Thyroid gland (tissue), 4 donors: ENCODE results near the gene IRF2.

Experiments
- CTCF ChIP-seq, 6 experiments: fragments of 200-600 bp in 3 of 6; fragments of 450-650 bp in 3 of 6; sonication (generic) in 3 of 6; IDR thresholded peaks; one replicate each; pipeline ENCODE4 v1.5.1; 2016 to 2019; ENCODE audit warnings: antibody characterized with exemption in 6 of 6, mild to moderate bottlenecking in 2 of 6, inconsistent platforms in 1 of 6, moderate library complexity in 1 of 6
- POLR2A ChIP-seq, 2 donors: fragments of 450-650 bp; IDR thresholded peaks; one replicate each; pipeline ENCODE4 v1.6.1; 2017; ENCODE audit warnings: antibody characterized with exemption in 2 of 2, mild to moderate bottlenecking in 2 of 2, moderate library complexity in 1 of 2

- no peak for TF ChIP-seq CTCF (IDR thresholded peaks at IDR 0.05)
- no peak for TF ChIP-seq POLR2A (IDR thresholded peaks at IDR 0.05)
Observed at GRCh38 chr4:184350213-184350817, 124.0 kb downstream of the IRF2 start.
